Astrocyte of the cerebellum (primary cell): ENCODE data around the gene RBM7.

Experiments used
- DNase-seq: peaks from one replicate; pipeline ENCODE4 v3.0.0-alpha.2; 2011; ENCODE audit warnings: low read depth
- H3K4me3 ChIP-seq: 2 replicates; pipeline ENCODE4 v1.5.1; 2011; ENCODE audit warnings: mild to moderate bottlenecking, low read depth, low read length, moderate library complexity
- CTCF ChIP-seq: IDR thresholded peaks from 2 replicates; pipeline ENCODE4 v1.5.1; 2012; ENCODE audit warnings: low read length, low read depth, moderate library complexity, mild to moderate bottlenecking; ENCODE audit errors: missing control alignments
- in situ Hi-C: cut with HindIII; loops from 2 replicates; pipeline ENCODE4 v1.10.0; 2017; ENCODE audit warnings: low sequenced_read_pairs

RBM7 gene

GRCh38 chr11:114395736-114396135 is 4.7 kb upstream of the RBM7 start:
- no peak overlapping the region for H3K4me3 ChIP-seq
- DNase-seq = no peak
- in situ Hi-C loops = no loop called here
- TF ChIP-seq CTCF = peak; percentile 38

GRCh38 chr11:114396916-114397315 is 3.5 kb upstream of the RBM7 start:
- in situ Hi-C loops = no loop called here
- DNase-seq = no peak
- H3K4me3 ChIP-seq = no peak overlapping the region
- TF ChIP-seq CTCF = no peak

- no peak for DNase-seq
- no peak overlapping the region for H3K4me3 ChIP-seq
- in situ Hi-C loops = no loop called here
- no peak for TF ChIP-seq CTCF
Observed at GRCh38 chr11:114397349-114397982, 3.0 kb upstream of the RBM7 start.

- in situ Hi-C loops = no loop called here
- no peak for TF ChIP-seq CTCF
- no peak for DNase-seq
- no peak overlapping the region for H3K4me3 ChIP-seq
Observed at GRCh38 chr11:114398303-114398920, 2.1 kb upstream of the RBM7 start.

GRCh38 chr11:114399490-114400215 is 813 bp upstream of the RBM7 start:
- DNase-seq = no peak
- in situ Hi-C loops = no loop called here
- H3K4me3 ChIP-seq = peak overlapping the region; percentile 92
- TF ChIP-seq CTCF = no peak

GRCh38 chr11:114400915-114401223 is 403 bp downstream of the RBM7 start:
- peak overlapping the region; percentile 92 for H3K4me3 ChIP-seq
- in situ Hi-C loops = no loop called here
- no peak for TF ChIP-seq CTCF
- DNase-seq = no peak
